Glomerular visceral epithelial cell (primary cell): ENCODE measurements around the gene CYP2A6.

ENCODE experiments used
- DNase-seq: peaks from one replicate; pipeline ENCODE4 v3.0.0-alpha.2; 2016; ENCODE audit errors: extremely low spot score

Gene CYP2A6

GRCh38 chr19:40801426-40802299 lies 48.6 kb downstream of the CYP2A6 start:
- no peak for DNase-seq

GRCh38 chr19:40800997-40801377 lies 49.3 kb downstream of the CYP2A6 start:
- no peak for DNase-seq

- DNase-seq: no peak
Observed at GRCh38 chr19:40800339-40800996, 49.8 kb downstream of the CYP2A6 start.

- peak; percentile 34 for DNase-seq
Observed at GRCh38 chr19:40799558-40800338, 50.5 kb downstream of the CYP2A6 start.

- DNase-seq: peak; percentile 100
Observed at GRCh38 chr19:40798683-40799557, 51.3 kb downstream of the CYP2A6 start, which contains the start of gene EGLN2. TSS of gene EGLN2 (plus strand) at chr19:40799191. CDS start at chr19:40800573, 1,382 bp downstream.

GRCh38 chr19:40797963-40798682 lies 52.1 kb downstream of the CYP2A6 start:
- peak; percentile 62 for DNase-seq

- DNase-seq: no peak
Observed at GRCh38 chr19:40797166-40797962, 52.9 kb downstream of the CYP2A6 start.
